Smooth muscle cell (in vitro differentiated cells): ENCODE measurements around the gene GALNT1. TPM values are rescaled to one million over a fixed set of nuclear protein-coding genes. Genes with fewer than 3 reads are reported as not detected.

ENCODE experiments used
- DNase-seq: peaks from one replicate; lab custom pipeline; 2025; ENCODE audit not compliant: unreplicated experiment; lab: John Stamatoyannopoulos, UW
- H2AFZ ChIP-seq: fragments of 200-600 bp; sonication (generic); 2 replicates; pipeline ENCODE4 v1.6.0; 2016; ENCODE audit warnings: antibody characterized with exemption, low read depth, mild to moderate bottlenecking
- H3F3A ChIP-seq: fragments of 200-600 bp; sonication (generic); 2 replicates; pipeline ENCODE4 v1.6.0; 2017; ENCODE audit warnings: antibody characterized with exemption, low read depth
- H3K27ac ChIP-seq: fragments of 200-600 bp; sonication (generic); 2 replicates; pipeline ENCODE4 v1.5.1; 2016; ENCODE audit warnings: low read depth, mild to moderate bottlenecking
- H3K27me3 ChIP-seq: fragments of 200-600 bp; sonication (generic); 2 replicates; pipeline ENCODE4 v1.6.1; 2016; ENCODE audit warnings: low read depth, mild to moderate bottlenecking
- H3K36me3 ChIP-seq: fragments of 200-600 bp; sonication (generic); 2 replicates; pipeline ENCODE4 v1.5.1; 2016; ENCODE audit warnings: low read depth
- H3K4me1 ChIP-seq: fragments of 200-600 bp; sonication (generic); 2 replicates; pipeline ENCODE4 v1.5.1; 2016; ENCODE audit warnings: low read depth
- H3K4me2 ChIP-seq: fragments of 200-600 bp; sonication (generic); 2 replicates; pipeline ENCODE4 v1.6.0; 2016; ENCODE audit warnings: mild to moderate bottlenecking
- H3K4me3 ChIP-seq: fragments of 200-600 bp; sonication (generic); 2 replicates; pipeline ENCODE4 v1.5.1; 2016; ENCODE audit warnings: mild to moderate bottlenecking
- H3K79me2 ChIP-seq: fragments of 200-600 bp; sonication (generic); 2 replicates; pipeline ENCODE4 v1.6.0; 2016; ENCODE audit warnings: low read depth, mild to moderate bottlenecking
- H3K9ac ChIP-seq: fragments of 200-600 bp; sonication (generic); 2 replicates; pipeline ENCODE4 v1.6.0; 2016; ENCODE audit warnings: low read depth
- H3K9me3 ChIP-seq: fragments of 200-600 bp; sonication (generic); replicated peaks from 2 replicates; pipeline ENCODE4 v1.5.1; 2016; ENCODE audit warnings: low read depth
- H4K20me1 ChIP-seq: fragments of 200-600 bp; sonication (generic); 2 replicates; pipeline ENCODE4 v1.6.0; 2016; ENCODE audit warnings: low read depth
- WGBS: methylation state at CpG from one replicate; pipeline ENCODE4 v1.1.7; 2016; ENCODE audit warnings: low lambda C conversion rate; 5-methylcytosine and 5-hydroxymethylcytosine counted together
- microRNA-seq: library from miRNA; unstranded; fragments of <30 nt; microRNA quantifications from one replicate; pipeline ENCODE4, GENCODE V29; 2016; ENCODE audit warnings: borderline number of aligned reads
- polyA plus RNA-seq: library from polyadenylated mRNA; unstranded; fragments of >200 nt; fragmentation: Nextera tagmentation; extraction: Ambion mirVana; gene quantifications from 2 replicates; pipeline ENCODE4 v1.2.1, GENCODE V29; 2016
- total RNA-seq: library from RNA; depleted of rRNA; stranded (reverse); fragments of >200 nt; gene quantifications from 2 replicates; pipeline ENCODE4 v1.2.3, GENCODE V29; 2014
- TF ChIP-seq, protein P1 (sequence below): fragments of 200-600 bp; sonication (generic); IDR thresholded peaks from 2 replicates; pipeline ENCODE4 v1.5.1; 2017; ENCODE audit warnings: borderline replicate concordance, mild to moderate bottlenecking, antibody characterized with exemption; ENCODE audit not compliant: insufficient read depth, poor library complexity, severe bottlenecking

GALNT1 gene
- total and polyA plus RNA-seq, 2 experiments from 2014 or later: 151 to 195 TPM

DNA sequence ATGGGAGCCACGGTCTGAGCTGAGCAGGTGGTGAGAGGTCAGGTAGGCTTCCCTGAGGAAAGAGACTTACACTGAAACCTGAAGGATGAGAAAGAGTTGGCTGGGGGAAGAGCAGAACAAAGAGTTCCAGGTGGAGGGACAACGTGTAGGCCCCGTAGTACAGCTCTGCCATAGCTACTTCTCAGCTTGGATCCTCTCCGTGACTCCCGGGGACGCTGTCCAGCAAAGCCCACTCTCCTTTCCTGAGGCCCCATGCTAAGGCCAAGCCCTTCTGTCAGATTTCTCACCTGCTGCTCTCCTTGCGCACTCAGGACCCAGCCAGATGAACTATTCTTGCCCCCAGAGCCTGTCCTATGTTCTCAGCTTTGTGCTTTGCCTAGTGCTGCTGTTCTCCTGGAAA is 173.8 kb downstream of the GALNT1 start:
- H3K27ac ChIP-seq: no peak overlapping the region
- no peak overlapping the region for H3K4me2 ChIP-seq
- WGBS: 93% methylated on average over 7 of the region's 7 CpGs

DNA sequence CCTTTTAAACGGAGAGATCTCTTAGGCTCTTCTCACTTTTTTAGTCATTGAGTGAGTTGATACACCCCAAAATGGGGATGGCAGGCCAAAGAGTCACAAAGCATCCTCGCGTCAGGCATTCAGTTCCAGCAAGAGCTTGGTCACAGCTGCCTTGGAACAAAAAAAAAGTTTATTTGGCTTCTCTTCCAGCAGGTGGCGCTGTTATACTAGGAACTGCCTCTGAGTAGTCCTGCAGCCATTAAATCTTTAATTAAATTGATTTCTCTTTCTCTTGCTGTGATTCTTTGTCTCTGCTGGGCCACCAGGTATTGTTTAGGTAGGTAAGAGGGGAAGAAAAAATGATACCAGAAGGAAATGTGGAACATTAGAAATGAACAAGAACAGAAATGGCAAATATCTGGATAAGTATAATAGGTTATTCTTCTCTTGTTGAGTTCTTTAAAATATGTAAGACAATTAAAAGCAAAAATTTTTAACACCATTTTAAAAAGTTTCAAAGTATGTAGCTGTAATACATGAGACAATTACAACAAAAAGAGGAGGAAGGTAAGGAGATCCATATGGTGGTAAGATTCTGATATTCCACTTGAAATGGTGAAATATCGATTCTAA is 175.1 kb downstream of the GALNT1 start:
- 36% methylated on average over 5 of the region's 5 CpGs for WGBS

More for the DNA sequence above, 173.8 kb downstream of the GALNT1 start:
- no peak for DNase-seq
- Histone ChIP-seq H3K9ac (no peak overlapping the region), H3K36me3 (no peaks in the 10 kb centered on the region), H3K27me3 (no peaks in the 10 kb centered on the region), H3K4me1 (no peaks in the 10 kb centered on the region), H3K79me2 (no peaks in the 10 kb centered on the region), H4K20me1 (no peaks in the 10 kb centered on the region), H3K4me3 (no peak overlapping the region), H3K9me3 (no peaks in the 10 kb centered on the region), H2AFZ (no peak overlapping the region), H3F3A (no peaks in the 10 kb centered on the region)
- TF ChIP-seq, protein P1, sequence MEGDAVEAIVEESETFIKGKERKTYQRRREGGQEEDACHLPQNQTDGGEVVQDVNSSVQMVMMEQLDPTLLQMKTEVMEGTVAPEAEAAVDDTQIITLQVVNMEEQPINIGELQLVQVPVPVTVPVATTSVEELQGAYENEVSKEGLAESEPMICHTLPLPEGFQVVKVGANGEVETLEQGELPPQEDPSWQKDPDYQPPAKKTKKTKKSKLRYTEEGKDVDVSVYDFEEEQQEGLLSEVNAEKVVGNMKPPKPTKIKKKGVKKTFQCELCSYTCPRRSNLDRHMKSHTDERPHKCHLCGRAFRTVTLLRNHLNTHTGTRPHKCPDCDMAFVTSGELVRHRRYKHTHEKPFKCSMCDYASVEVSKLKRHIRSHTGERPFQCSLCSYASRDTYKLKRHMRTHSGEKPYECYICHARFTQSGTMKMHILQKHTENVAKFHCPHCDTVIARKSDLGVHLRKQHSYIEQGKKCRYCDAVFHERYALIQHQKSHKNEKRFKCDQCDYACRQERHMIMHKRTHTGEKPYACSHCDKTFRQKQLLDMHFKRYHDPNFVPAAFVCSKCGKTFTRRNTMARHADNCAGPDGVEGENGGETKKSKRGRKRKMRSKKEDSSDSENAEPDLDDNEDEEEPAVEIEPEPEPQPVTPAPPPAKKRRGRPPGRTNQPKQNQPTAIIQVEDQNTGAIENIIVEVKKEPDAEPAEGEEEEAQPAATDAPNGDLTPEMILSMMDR: no peak

More for the DNA sequence above, 175.1 kb downstream of the GALNT1 start:
- H3K9me3 ChIP-seq: no peaks in the 10 kb centered on the region
- H3K4me3 ChIP-seq: no peak overlapping the region
- H4K20me1 ChIP-seq: no peaks in the 10 kb centered on the region
- H3F3A ChIP-seq: no peaks in the 10 kb centered on the region
- H3K4me1 ChIP-seq: no peaks in the 10 kb centered on the region
- no peak overlapping the region for H3K4me2 ChIP-seq
- H3K36me3 ChIP-seq: no peaks in the 10 kb centered on the region
- no peak for DNase-seq
- no peak overlapping the region for H2AFZ ChIP-seq
- H3K9ac ChIP-seq: no peak overlapping the region
- H3K27me3 ChIP-seq: no peaks in the 10 kb centered on the region
- TF ChIP-seq, protein P1: peak; percentile 93
- H3K27ac ChIP-seq: no peak overlapping the region
- H3K79me2 ChIP-seq: no peaks in the 10 kb centered on the region

Small RNA genes within 50 kb of the gene (microRNA-seq; reads per million reads assigned to microRNA genes)
- not detected for gene MIR3975

Other genes starting within 250 kb of the GALNT1 start
- gene ZNF24, start 237.3 kb upstream of the GALNT1 start, total RNA-seq: 40.8 and 59.6 TPM in 2 replicates
- gene ZNF24, start 237.3 kb upstream of the GALNT1 start, polyA plus RNA-seq: 26.2 and 27.3 TPM in 2 replicates
- gene ZNF396, start 204.4 kb upstream of the GALNT1 start, total RNA-seq: 2.0 and 3.1 TPM in 2 replicates
- gene ZNF396, start 204.4 kb upstream of the GALNT1 start, polyA plus RNA-seq: 1.9 and 2.5 TPM in 2 replicates
- 4.8 and 6.8 TPM in 2 replicates for gene INO80C, start 83.8 kb upstream of the GALNT1 start, total RNA-seq
- 13.9 and 19.2 TPM in 2 replicates for gene INO80C, start 83.8 kb upstream of the GALNT1 start, polyA plus RNA-seq